Measurements from ENCODE around the gene ADAMTS19.

Gene ADAMTS19

DNA sequence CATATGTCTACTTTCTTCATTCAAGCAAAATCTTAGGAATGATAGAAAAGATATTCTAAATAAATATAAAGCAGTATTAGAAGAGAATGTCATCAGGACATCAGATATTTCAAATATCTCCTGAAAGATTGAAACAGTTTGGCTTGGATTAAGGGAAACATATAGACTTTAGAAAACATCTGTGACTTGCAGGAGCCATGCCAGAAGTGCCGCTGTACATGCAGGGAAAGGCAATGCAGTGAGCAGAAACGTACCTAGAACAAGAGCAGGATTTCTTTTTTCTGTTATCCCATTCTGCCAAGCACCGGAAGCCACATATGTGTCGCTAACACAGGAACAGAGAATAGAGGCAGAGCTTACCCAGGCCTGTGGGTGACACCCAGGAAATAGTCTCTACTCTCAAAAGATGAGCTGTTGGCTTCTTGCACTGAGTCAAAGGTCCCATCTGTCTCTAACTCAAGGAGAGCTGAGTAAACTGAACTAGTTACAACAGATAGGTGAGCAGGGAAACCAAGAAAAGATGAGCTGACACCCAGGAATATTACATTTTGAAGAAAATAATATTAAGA, 5.8 kb downstream of the ADAMTS19 start:
- CTCF ChIA-PET = interaction anchor here (1.5 kb wide), 1 partner anchor 9 kb away, joined by 4 read pairs; no protein-coding TSS in a partner anchor
- Histone ChIP-seq H3K4me1 (ENCODE audit: control extremely low read depth in 1 of 4, control insufficient read depth in 4 of 4, insufficient read depth in 4 of 4, low read length in 3 of 4) (peaks cover 0 to 10% (median 10%) of the 10 kb centered on the region in 4 experiments), H3K36me3 (ENCODE audit: control insufficient read depth in 4 of 4, insufficient read depth in 4 of 4, low read length in 3 of 4) (no peaks in the 10 kb centered on the region), H3K9me3 (ENCODE audit: control extremely low read depth in 1 of 5, control insufficient read depth in 4 of 5, insufficient read depth in 2 of 5, low read depth in 1 of 5, low read length in 4 of 5) (peaks cover 0 to 3% (median 0%) of the 10 kb centered on the region in 5 experiments), H3K4me3 (ENCODE audit: control insufficient read depth in 1 of 7, extremely low read depth in 1 of 7, insufficient read depth in 4 of 7, low read depth in 2 of 7, low read length in 6 of 7) (no peak overlapping the region), H3K27me3 (replicated peaks in 2 of 5; ENCODE audit: control insufficient read depth in 4 of 5, insufficient read depth in 5 of 5, low read length in 4 of 5) (peaks cover 16 to 36% (median 23%) of the 10 kb centered on the region in 5 experiments), H3K27ac (ENCODE audit: insufficient read depth in 1 of 2, low read depth in 1 of 2, low read length in 2 of 2, poor library complexity in 1 of 2, severe bottlenecking in 2 of 2) (no peak overlapping the region)
- WGBS (ENCODE audit: insufficient coverage) = 93% methylated on average over 4 of the region's 4 CpGs
- POLR2A ChIA-PET = interaction anchor here (0.6 kb wide), 1 partner anchor 844 kb away, joined by 3 read pairs; no protein-coding TSS in a partner anchor
- DNase-seq = no peak

DNA sequence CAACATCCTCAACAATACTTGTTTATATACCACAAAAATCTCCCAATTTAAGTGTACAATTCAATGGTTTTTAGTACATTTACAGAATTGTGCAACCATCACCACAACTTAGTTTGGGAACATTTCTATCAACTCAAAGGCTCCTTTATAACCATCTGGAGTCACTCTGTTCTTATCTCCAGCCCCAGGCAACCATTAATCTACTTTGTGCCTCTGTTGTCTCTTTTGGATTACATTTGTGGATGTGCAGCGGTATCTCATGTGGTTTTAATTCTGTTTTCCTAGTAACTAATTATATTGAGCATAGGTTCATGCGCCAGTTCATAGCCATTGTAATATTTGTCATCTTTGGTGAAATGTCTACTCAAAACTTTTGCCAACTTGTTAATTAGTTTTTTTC, 14.4 kb downstream of the ADAMTS19 start:
- H3K27me3 ChIP-seq (replicated peaks in 2 of 5; ENCODE audit: control insufficient read depth in 4 of 5, insufficient read depth in 5 of 5, low read length in 4 of 5) = no peaks in the 10 kb centered on the region
- H3K4me3 ChIP-seq (ENCODE audit: control insufficient read depth in 1 of 7, extremely low read depth in 1 of 7, insufficient read depth in 4 of 7, low read depth in 2 of 7, low read length in 6 of 7) = no peak overlapping the region
- WGBS (ENCODE audit: insufficient coverage) = no CpG with 5 or more reads among the region's 2 CpGs
- no peak for DNase-seq
- H3K36me3 ChIP-seq (ENCODE audit: control insufficient read depth in 4 of 4, insufficient read depth in 4 of 4, low read length in 3 of 4) = no peaks in the 10 kb centered on the region
- H3K4me1 ChIP-seq (ENCODE audit: control extremely low read depth in 1 of 4, control insufficient read depth in 4 of 4, insufficient read depth in 4 of 4, low read length in 3 of 4) = no peaks in the 10 kb centered on the region
- no peak overlapping the region for H3K27ac ChIP-seq (ENCODE audit: insufficient read depth in 1 of 2, low read depth in 1 of 2, low read length in 2 of 2, poor library complexity in 1 of 2, severe bottlenecking in 2 of 2)
- POLR2A ChIA-PET = no interaction called here
- H3K9me3 ChIP-seq (ENCODE audit: control extremely low read depth in 1 of 5, control insufficient read depth in 4 of 5, insufficient read depth in 2 of 5, low read depth in 1 of 5, low read length in 4 of 5) = no peaks in the 10 kb centered on the region
- CTCF ChIA-PET = no interaction called here

DNA sequence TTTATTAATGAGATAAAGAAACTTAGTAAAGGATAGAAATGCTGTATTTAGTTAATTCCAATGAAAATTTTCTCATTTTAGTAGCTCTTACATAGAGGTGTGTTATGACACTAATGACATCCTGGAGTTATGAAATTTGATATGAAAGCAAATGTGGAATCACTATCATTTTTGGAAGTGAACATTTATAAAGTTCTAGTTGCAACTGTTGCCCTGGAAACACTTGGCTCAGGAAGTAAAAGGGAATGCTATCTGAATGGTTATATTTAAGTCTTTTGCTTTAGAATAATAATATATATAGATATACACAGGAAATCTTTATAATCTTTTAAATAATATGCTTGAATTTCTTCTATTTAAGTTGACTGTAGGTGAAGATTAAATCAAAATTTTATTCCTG, 16.7 kb downstream of the ADAMTS19 start:
- Histone ChIP-seq H3K4me1 (ENCODE audit: control extremely low read depth in 1 of 4, control insufficient read depth in 4 of 4, insufficient read depth in 4 of 4, low read length in 3 of 4) (no peaks in the 10 kb centered on the region), H3K9me3 (ENCODE audit: control extremely low read depth in 1 of 5, control insufficient read depth in 4 of 5, insufficient read depth in 2 of 5, low read depth in 1 of 5, low read length in 4 of 5) (no peaks in the 10 kb centered on the region), H3K27me3 (replicated peaks in 2 of 5; ENCODE audit: control insufficient read depth in 4 of 5, insufficient read depth in 5 of 5, low read length in 4 of 5) (no peaks in the 10 kb centered on the region), H3K27ac (ENCODE audit: insufficient read depth in 1 of 2, low read depth in 1 of 2, low read length in 2 of 2, poor library complexity in 1 of 2, severe bottlenecking in 2 of 2) (no peak overlapping the region), H3K36me3 (ENCODE audit: control insufficient read depth in 4 of 4, insufficient read depth in 4 of 4, low read length in 3 of 4) (no peaks in the 10 kb centered on the region), H3K4me3 (ENCODE audit: control insufficient read depth in 1 of 7, extremely low read depth in 1 of 7, insufficient read depth in 4 of 7, low read depth in 2 of 7, low read length in 6 of 7) (no peak overlapping the region)
- ChIA-PET CTCF (no interaction called here), POLR2A (no interaction called here)
- no peak for DNase-seq

DNA sequence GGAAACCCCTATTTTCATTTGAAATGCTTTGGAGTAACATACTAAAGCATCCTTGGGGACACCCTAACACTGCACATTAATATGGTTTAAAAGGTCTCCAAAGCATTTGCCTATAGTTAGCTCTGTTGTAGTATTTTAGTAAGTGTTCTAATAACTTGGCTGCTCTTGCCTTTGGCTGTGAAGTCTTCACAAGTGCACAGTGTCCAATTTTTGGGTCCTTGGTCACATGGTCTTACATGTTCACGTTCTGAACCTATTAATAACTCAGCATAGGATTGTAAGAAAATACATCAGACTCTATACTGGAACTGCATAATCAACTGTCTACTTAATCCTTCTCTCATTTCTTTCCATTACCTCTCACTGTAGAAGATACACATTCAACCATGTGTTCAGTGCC, 17.4 kb downstream of the ADAMTS19 start:
- Histone ChIP-seq H3K4me1 (ENCODE audit: control extremely low read depth in 1 of 4, control insufficient read depth in 4 of 4, insufficient read depth in 4 of 4, low read length in 3 of 4) (no peaks in the 10 kb centered on the region), H3K9me3 (ENCODE audit: control extremely low read depth in 1 of 5, control insufficient read depth in 4 of 5, insufficient read depth in 2 of 5, low read depth in 1 of 5, low read length in 4 of 5) (no peaks in the 10 kb centered on the region), H3K27me3 (replicated peaks in 2 of 5; ENCODE audit: control insufficient read depth in 4 of 5, insufficient read depth in 5 of 5, low read length in 4 of 5) (no peaks in the 10 kb centered on the region), H3K27ac (ENCODE audit: insufficient read depth in 1 of 2, low read depth in 1 of 2, low read length in 2 of 2, poor library complexity in 1 of 2, severe bottlenecking in 2 of 2) (no peak overlapping the region), H3K36me3 (ENCODE audit: control insufficient read depth in 4 of 4, insufficient read depth in 4 of 4, low read length in 3 of 4) (no peaks in the 10 kb centered on the region), H3K4me3 (ENCODE audit: control insufficient read depth in 1 of 7, extremely low read depth in 1 of 7, insufficient read depth in 4 of 7, low read depth in 2 of 7, low read length in 6 of 7) (no peak overlapping the region)
- ChIA-PET POLR2A (no interaction called here), CTCF (no interaction called here)
- no CpG with 5 or more reads among the region's 1 CpG for WGBS (ENCODE audit: insufficient coverage)
- DNase-seq = no peak

DNA sequence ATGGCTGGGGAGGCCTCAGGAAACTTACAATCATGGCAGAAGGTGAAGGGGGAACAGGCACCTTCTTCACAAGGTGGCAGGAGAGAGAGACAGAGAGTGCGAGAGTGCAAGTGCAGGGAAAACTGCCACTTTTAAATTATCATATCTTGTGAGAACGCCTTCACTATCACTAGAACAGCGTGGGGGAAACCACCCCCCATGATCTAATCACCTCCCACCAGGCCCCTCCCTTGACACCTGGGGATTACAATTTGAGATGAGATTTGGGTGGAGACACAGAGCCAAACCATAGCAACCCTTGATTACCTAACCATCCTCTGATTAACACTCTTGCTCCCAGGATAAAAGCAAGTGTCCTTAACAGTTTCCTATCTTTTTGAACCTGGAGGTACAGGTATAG, 21.1 kb downstream of the ADAMTS19 start:
- no peak overlapping the region for H3K27ac ChIP-seq (ENCODE audit: insufficient read depth in 1 of 2, low read depth in 1 of 2, low read length in 2 of 2, poor library complexity in 1 of 2, severe bottlenecking in 2 of 2)
- H3K9me3 ChIP-seq (ENCODE audit: control extremely low read depth in 1 of 5, control insufficient read depth in 4 of 5, insufficient read depth in 2 of 5, low read depth in 1 of 5, low read length in 4 of 5) = no peaks in the 10 kb centered on the region
- H3K4me1 ChIP-seq (ENCODE audit: control extremely low read depth in 1 of 4, control insufficient read depth in 4 of 4, insufficient read depth in 4 of 4, low read length in 3 of 4) = no peaks in the 10 kb centered on the region
- H3K4me3 ChIP-seq (ENCODE audit: control insufficient read depth in 1 of 7, extremely low read depth in 1 of 7, insufficient read depth in 4 of 7, low read depth in 2 of 7, low read length in 6 of 7) = no peak overlapping the region
- no peaks in the 10 kb centered on the region for H3K36me3 ChIP-seq (ENCODE audit: control insufficient read depth in 4 of 4, insufficient read depth in 4 of 4, low read length in 3 of 4)
- CTCF ChIA-PET = no interaction called here
- WGBS (ENCODE audit: insufficient coverage) = no CpG with 5 or more reads among the region's 3 CpGs
- no peak for DNase-seq
- H3K27me3 ChIP-seq (replicated peaks in 2 of 5; ENCODE audit: control insufficient read depth in 4 of 5, insufficient read depth in 5 of 5, low read length in 4 of 5) = no peaks in the 10 kb centered on the region
- POLR2A ChIA-PET = no interaction called here

DNA sequence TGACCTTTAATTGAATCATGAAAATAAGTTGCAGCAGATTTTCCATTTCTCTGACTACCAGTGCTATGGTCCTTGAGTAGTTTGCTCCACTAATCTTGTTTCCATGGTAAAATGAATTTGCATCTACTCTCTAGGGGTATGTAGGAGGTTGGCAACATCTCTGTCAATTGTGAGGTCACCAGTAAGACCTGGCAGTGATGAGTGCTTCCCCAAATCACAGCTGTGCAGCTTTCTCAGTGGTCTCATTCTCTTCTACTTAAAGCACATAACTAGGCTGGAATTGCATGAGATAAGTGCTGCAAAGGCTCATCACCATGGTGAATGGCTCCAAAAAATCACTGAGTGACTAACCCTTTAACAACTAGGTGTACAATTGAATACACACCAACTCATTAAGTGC, 36.3 kb downstream of the ADAMTS19 start:
- ChIA-PET POLR2A (no interaction called here), CTCF (no interaction called here)

DNA sequence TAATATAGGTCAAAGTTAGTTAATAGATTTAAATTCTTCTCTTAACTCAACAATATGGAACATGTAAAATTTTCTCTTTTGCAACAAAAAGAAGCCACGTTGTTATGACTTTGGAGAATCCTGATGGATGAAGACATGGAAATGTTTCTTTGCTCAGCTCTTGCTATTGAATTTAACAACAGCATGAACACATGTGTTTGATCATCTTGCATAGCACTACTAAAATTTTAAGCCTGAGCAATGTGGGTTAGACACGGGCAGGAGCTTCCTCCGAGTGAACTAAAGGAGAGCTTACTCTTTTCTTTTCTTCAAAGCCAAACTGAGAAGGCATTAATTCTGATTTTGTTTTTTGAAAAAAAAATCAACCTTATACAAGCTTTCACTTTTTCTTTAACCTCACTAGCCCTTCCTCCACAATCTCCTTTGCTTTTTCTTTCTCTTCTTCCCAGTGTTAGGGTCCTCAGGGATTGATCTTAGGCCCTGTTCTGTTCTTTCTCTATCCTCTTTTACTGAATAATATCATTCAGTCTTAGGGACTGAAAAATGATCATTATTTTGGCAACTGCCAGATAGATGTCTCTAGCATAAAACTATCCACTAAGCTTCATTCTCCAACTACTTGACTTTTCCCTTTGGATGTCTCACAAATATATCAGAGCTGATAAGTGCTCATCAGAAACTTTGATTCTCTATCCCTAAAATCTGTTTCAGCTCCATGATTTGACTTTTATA, 36.9 kb downstream of the ADAMTS19 start:
- Histone ChIP-seq H3K27me3 (replicated peaks in 2 of 5; ENCODE audit: control insufficient read depth in 4 of 5, insufficient read depth in 5 of 5, low read length in 4 of 5) (no peaks in the 10 kb centered on the region), H3K4me3 (ENCODE audit: control insufficient read depth in 1 of 7, extremely low read depth in 1 of 7, insufficient read depth in 4 of 7, low read depth in 2 of 7, low read length in 6 of 7) (no peak overlapping the region), H3K27ac (ENCODE audit: insufficient read depth in 1 of 2, low read depth in 1 of 2, low read length in 2 of 2, poor library complexity in 1 of 2, severe bottlenecking in 2 of 2) (no peak overlapping the region), H3K4me1 (ENCODE audit: control extremely low read depth in 1 of 4, control insufficient read depth in 4 of 4, insufficient read depth in 4 of 4, low read length in 3 of 4) (no peaks in the 10 kb centered on the region), H3K9me3 (ENCODE audit: control extremely low read depth in 1 of 5, control insufficient read depth in 4 of 5, insufficient read depth in 2 of 5, low read depth in 1 of 5, low read length in 4 of 5) (no peaks in the 10 kb centered on the region), H3K36me3 (ENCODE audit: control insufficient read depth in 4 of 4, insufficient read depth in 4 of 4, low read length in 3 of 4) (no peaks in the 10 kb centered on the region)
- 100% methylated on average over 2 of the region's 3 CpGs for WGBS (ENCODE audit: insufficient coverage)
- ChIA-PET CTCF (no interaction called here), POLR2A (no interaction called here)
- DNase-seq = no peak

More for the DNA sequence above, 36.3 kb downstream of the ADAMTS19 start:
- Histone ChIP-seq H3K27me3 (replicated peaks in 2 of 5; ENCODE audit: control insufficient read depth in 4 of 5, insufficient read depth in 5 of 5, low read length in 4 of 5) (no peaks in the 10 kb centered on the region), H3K9me3 (ENCODE audit: control extremely low read depth in 1 of 5, control insufficient read depth in 4 of 5, insufficient read depth in 2 of 5, low read depth in 1 of 5, low read length in 4 of 5) (no peaks in the 10 kb centered on the region), H3K27ac (ENCODE audit: insufficient read depth in 1 of 2, low read depth in 1 of 2, low read length in 2 of 2, poor library complexity in 1 of 2, severe bottlenecking in 2 of 2) (no peak overlapping the region), H3K4me1 (ENCODE audit: control extremely low read depth in 1 of 4, control insufficient read depth in 4 of 4, insufficient read depth in 4 of 4, low read length in 3 of 4) (no peaks in the 10 kb centered on the region), H3K36me3 (ENCODE audit: control insufficient read depth in 4 of 4, insufficient read depth in 4 of 4, low read length in 3 of 4) (no peaks in the 10 kb centered on the region), H3K4me3 (ENCODE audit: control insufficient read depth in 1 of 7, extremely low read depth in 1 of 7, insufficient read depth in 4 of 7, low read depth in 2 of 7, low read length in 6 of 7) (no peak overlapping the region)
- DNase-seq = no peak

Data from common myeloid progenitor, CD34-positive (primary cell).